HG03469 (cell line): ENCODE results near the gene PLA2G4E.

Experiments
- ATAC-seq: cut with Tn5 transposase; IDR thresholded peaks from one replicate; pipeline ENCODE4 v1.9.1; 2021; ENCODE audit warnings: mild to moderate bottlenecking, moderate library complexity, moderate number of reproducible peaks; ENCODE audit not compliant: unreplicated experiment

PLA2G4E gene

GRCh38 chr15:42020713-42021273 lies at the start of gene PLA2G4E:
TSS of gene PLA2G4E (minus strand) at chr15:42021042. CDS start at chr15:42021030, 12 bp downstream.
- no peak for ATAC-seq

GRCh38 chr15:42070279-42070975 lies 49.6 kb upstream of the PLA2G4E start:
- ATAC-seq, result no peak

- ATAC-seq, result no peak
Observed at GRCh38 chr15:42069496-42070278, 48.8 kb upstream of the PLA2G4E start.

GRCh38 chr15:42069025-42069424 lies 48.2 kb upstream of the PLA2G4E start:
- no peak for ATAC-seq

GRCh38 chr15:42068601-42069000 lies 47.8 kb upstream of the PLA2G4E start:
- ATAC-seq, result no peak

- no peak for ATAC-seq
Observed at GRCh38 chr15:42066764-42067415, 46.0 kb upstream of the PLA2G4E start.

GRCh38 chr15:42065468-42065867 lies 44.6 kb upstream of the PLA2G4E start:
- no peak for ATAC-seq

- no peak for ATAC-seq
Observed at GRCh38 chr15:42065033-42065432, 44.2 kb upstream of the PLA2G4E start.

- no peak for ATAC-seq
Observed at GRCh38 chr15:42064271-42064670, 43.4 kb upstream of the PLA2G4E start.

- no peak for ATAC-seq
Observed at GRCh38 chr15:42063122-42063848, 42.4 kb upstream of the PLA2G4E start.

GRCh38 chr15:42062284-42062806 lies 41.5 kb upstream of the PLA2G4E start:
- ATAC-seq, result no peak

GRCh38 chr15:42060797-42061196 lies 40.0 kb upstream of the PLA2G4E start:
- ATAC-seq, result no peak

GRCh38 chr15:42060477-42060763 lies 39.6 kb upstream of the PLA2G4E start:
- no peak for ATAC-seq

GRCh38 chr15:42059661-42060476 lies 39.0 kb upstream of the PLA2G4E start:
- no peak for ATAC-seq

GRCh38 chr15:42058791-42059190 lies 37.9 kb upstream of the PLA2G4E start:
- no peak for ATAC-seq

GRCh38 chr15:42057799-42058646 lies 37.2 kb upstream of the PLA2G4E start:
- no peak for ATAC-seq

GRCh38 chr15:42056934-42057798 lies 36.3 kb upstream of the PLA2G4E start:
- ATAC-seq, result no peak

GRCh38 chr15:42053914-42054313 lies 33.1 kb upstream of the PLA2G4E start:
- no peak for ATAC-seq
